Measurements from ENCODE around the gene HP.

The HP gene

GRCh38 chr16:72043058-72043457 is 11.2 kb upstream of the HP start:
- Histone ChIP-seq H3K14ac (ENCODE audit: low read length) (no peak overlapping the region), H3K23ac (ENCODE audit: low read length) (no peak overlapping the region), H3K27me3 (ENCODE audit: insufficient read depth, low read length) (no peaks in the 10 kb centered on the region), H2BK120ac (ENCODE audit: insufficient read depth, low read length, poor library complexity) (no peak overlapping the region), H3K79me1 (ENCODE audit: low read length) (no peaks in the 10 kb centered on the region), H2AK5ac (ENCODE audit: low read length) (no peak overlapping the region), H3K27ac (ENCODE audit: low read depth, low read length) (no peak overlapping the region), H2AFZ (ENCODE audit: insufficient read depth, low read length, poor library complexity) (no peak overlapping the region), H4K91ac (ENCODE audit: low read depth, low read length) (no peak overlapping the region), H3K79me2 (ENCODE audit: control insufficient read depth, insufficient read depth, low read length, poor library complexity) (no peaks in the 10 kb centered on the region), H3K4me3 (ENCODE audit: low read depth, low read length) (no peak overlapping the region), H3K4ac (ENCODE audit: low read depth, low read length) (no peak overlapping the region), H3K4me1 (ENCODE audit: control insufficient read depth in 1 of 2, insufficient read depth in 2 of 2, low read length in 2 of 2) (no peaks in the 10 kb centered on the region), H4K12ac (ENCODE audit: low read depth, low read length) (no peak overlapping the region), H3K9ac (ENCODE audit: low read length) (no peak overlapping the region), H3K18ac (ENCODE audit: low read length) (no peak overlapping the region), H4K8ac (ENCODE audit: low read depth, low read length) (no peak overlapping the region), H3K4me2 (ENCODE audit: low read length) (no peak overlapping the region), H2BK5ac (ENCODE audit: low read depth, low read length, poor library complexity) (no peak overlapping the region), H3K36me3 (ENCODE audit: control insufficient read depth in 1 of 2, insufficient read depth in 2 of 2, low read length in 2 of 2) (no peaks in the 10 kb centered on the region), H3K9me3 (ENCODE audit: insufficient read depth, low read depth, low read length) (no peaks in the 10 kb centered on the region), H2BK12ac (ENCODE audit: low read length) (no peak overlapping the region)
- no peak for DNase-seq
- no CpG with 5 or more reads among the region's 3 CpGs for WGBS (ENCODE audit: extremely low coverage, insufficient coverage, insufficient read length)

GRCh38 chr16:72043539-72043938 is 10.8 kb upstream of the HP start:
- Histone ChIP-seq H2AK5ac (ENCODE audit: low read length) (no peak overlapping the region), H3K9me3 (ENCODE audit: insufficient read depth, low read depth, low read length) (no peaks in the 10 kb centered on the region), H3K79me2 (ENCODE audit: control insufficient read depth, insufficient read depth, low read length, poor library complexity) (no peaks in the 10 kb centered on the region), H3K27me3 (ENCODE audit: insufficient read depth, low read length) (no peaks in the 10 kb centered on the region), H3K4me3 (ENCODE audit: low read depth, low read length) (no peak overlapping the region), H4K91ac (ENCODE audit: low read depth, low read length) (no peak overlapping the region), H3K23ac (ENCODE audit: low read length) (no peak overlapping the region), H3K36me3 (ENCODE audit: control insufficient read depth in 1 of 2, insufficient read depth in 2 of 2, low read length in 2 of 2) (no peaks in the 10 kb centered on the region), H3K14ac (ENCODE audit: low read length) (no peak overlapping the region), H3K79me1 (ENCODE audit: low read length) (no peaks in the 10 kb centered on the region), H3K9ac (ENCODE audit: low read length) (no peak overlapping the region), H3K4ac (ENCODE audit: low read depth, low read length) (no peak overlapping the region), H3K27ac (ENCODE audit: low read depth, low read length) (no peak overlapping the region), H4K12ac (ENCODE audit: low read depth, low read length) (no peak overlapping the region), H2BK12ac (ENCODE audit: low read length) (no peak overlapping the region), H3K18ac (ENCODE audit: low read length) (no peak overlapping the region), H2AFZ (ENCODE audit: insufficient read depth, low read length, poor library complexity) (no peak overlapping the region), H3K4me2 (ENCODE audit: low read length) (no peak overlapping the region), H2BK120ac (ENCODE audit: insufficient read depth, low read length, poor library complexity) (no peak overlapping the region), H4K8ac (ENCODE audit: low read depth, low read length) (no peak overlapping the region), H3K4me1 (ENCODE audit: control insufficient read depth in 1 of 2, insufficient read depth in 2 of 2, low read length in 2 of 2) (no peaks in the 10 kb centered on the region), H2BK5ac (ENCODE audit: low read depth, low read length, poor library complexity) (no peak overlapping the region)
- no CpG with 5 or more reads among the region's 1 CpG for WGBS (ENCODE audit: extremely low coverage, insufficient coverage, insufficient read length)
- DNase-seq: no peak

GRCh38 chr16:72044296-72044695 is 10.0 kb upstream of the HP start:
- H3K79me1 ChIP-seq (ENCODE audit: low read length): no peaks in the 10 kb centered on the region
- no CpG with 5 or more reads among the region's 6 CpGs for WGBS (ENCODE audit: extremely low coverage, insufficient coverage, insufficient read length)
- no peak overlapping the region for H3K14ac ChIP-seq (ENCODE audit: low read length)
- H3K36me3 ChIP-seq (ENCODE audit: control insufficient read depth in 1 of 2, insufficient read depth in 2 of 2, low read length in 2 of 2): no peaks in the 10 kb centered on the region
- H3K27me3 ChIP-seq (ENCODE audit: insufficient read depth, low read length): no peaks in the 10 kb centered on the region
- no peaks in the 10 kb centered on the region for H3K79me2 ChIP-seq (ENCODE audit: control insufficient read depth, insufficient read depth, low read length, poor library complexity)
- no peak overlapping the region for H3K4ac ChIP-seq (ENCODE audit: low read depth, low read length)
- no peak overlapping the region for H3K9ac ChIP-seq (ENCODE audit: low read length)
- H2AFZ ChIP-seq (ENCODE audit: insufficient read depth, low read length, poor library complexity): no peak overlapping the region
- H3K9me3 ChIP-seq (ENCODE audit: insufficient read depth, low read depth, low read length): no peaks in the 10 kb centered on the region
- H2BK12ac ChIP-seq (ENCODE audit: low read length): no peak overlapping the region
- no peak overlapping the region for H4K12ac ChIP-seq (ENCODE audit: low read depth, low read length)
- H3K4me3 ChIP-seq (ENCODE audit: low read depth, low read length): no peak overlapping the region
- no peak overlapping the region for H2BK120ac ChIP-seq (ENCODE audit: insufficient read depth, low read length, poor library complexity)
- no peak overlapping the region for H3K23ac ChIP-seq (ENCODE audit: low read length)
- H3K4me2 ChIP-seq (ENCODE audit: low read length): no peak overlapping the region
- no peaks in the 10 kb centered on the region for H3K4me1 ChIP-seq (ENCODE audit: control insufficient read depth in 1 of 2, insufficient read depth in 2 of 2, low read length in 2 of 2)
- H3K27ac ChIP-seq (ENCODE audit: low read depth, low read length): no peak overlapping the region
- no peak overlapping the region for H2BK5ac ChIP-seq (ENCODE audit: low read depth, low read length, poor library complexity)
- no peak overlapping the region for H4K91ac ChIP-seq (ENCODE audit: low read depth, low read length)
- no peak overlapping the region for H3K18ac ChIP-seq (ENCODE audit: low read length)
- no peak overlapping the region for H2AK5ac ChIP-seq (ENCODE audit: low read length)
- no peak overlapping the region for H4K8ac ChIP-seq (ENCODE audit: low read depth, low read length)
- DNase-seq: no peak

- no peak overlapping the region for H4K8ac ChIP-seq (ENCODE audit: low read depth, low read length)
- H2BK120ac ChIP-seq (ENCODE audit: insufficient read depth, low read length, poor library complexity): no peak overlapping the region
- no peaks in the 10 kb centered on the region for H3K9me3 ChIP-seq (ENCODE audit: insufficient read depth, low read depth, low read length)
- no peak overlapping the region for H3K4me3 ChIP-seq (ENCODE audit: low read depth, low read length)
- H3K23ac ChIP-seq (ENCODE audit: low read length): no peak overlapping the region
- H3K4ac ChIP-seq (ENCODE audit: low read depth, low read length): no peak overlapping the region
- no peak overlapping the region for H2BK5ac ChIP-seq (ENCODE audit: low read depth, low read length, poor library complexity)
- WGBS (ENCODE audit: extremely low coverage, insufficient coverage, insufficient read length): no CpG with 5 or more reads among the region's 2 CpGs
- no peaks in the 10 kb centered on the region for H3K27me3 ChIP-seq (ENCODE audit: insufficient read depth, low read length)
- H3K14ac ChIP-seq (ENCODE audit: low read length): no peak overlapping the region
- H3K79me2 ChIP-seq (ENCODE audit: control insufficient read depth, insufficient read depth, low read length, poor library complexity): no peaks in the 10 kb centered on the region
- H3K4me2 ChIP-seq (ENCODE audit: low read length): no peak overlapping the region
- H3K36me3 ChIP-seq (ENCODE audit: control insufficient read depth in 1 of 2, insufficient read depth in 2 of 2, low read length in 2 of 2): no peaks in the 10 kb centered on the region
- H3K79me1 ChIP-seq (ENCODE audit: low read length): no peaks in the 10 kb centered on the region
- no peak overlapping the region for H4K12ac ChIP-seq (ENCODE audit: low read depth, low read length)
- H3K27ac ChIP-seq (ENCODE audit: low read depth, low read length): no peak overlapping the region
- no peak overlapping the region for H3K18ac ChIP-seq (ENCODE audit: low read length)
- no peak overlapping the region for H4K91ac ChIP-seq (ENCODE audit: low read depth, low read length)
- no peak overlapping the region for H2AK5ac ChIP-seq (ENCODE audit: low read length)
- no peak overlapping the region for H2BK12ac ChIP-seq (ENCODE audit: low read length)
- H2AFZ ChIP-seq (ENCODE audit: insufficient read depth, low read length, poor library complexity): no peak overlapping the region
- no peak overlapping the region for H3K9ac ChIP-seq (ENCODE audit: low read length)
- no peaks in the 10 kb centered on the region for H3K4me1 ChIP-seq (ENCODE audit: control insufficient read depth in 1 of 2, insufficient read depth in 2 of 2, low read length in 2 of 2)
- DNase-seq: no peak
Measured at GRCh38 chr16:72044825-72045359, 9.4 kb upstream of the HP start.

Data from trophoblast cell (in vitro differentiated cells and primary cell).